HT-29 (cell line): Measurements from ENCODE around the gene ABLIM2. TPM values are rescaled to one million over a fixed set of nuclear protein-coding genes. Genes with fewer than 3 reads are reported as not detected.
A peak's percentile ranks its signal among the peaks of the same experiment; 100 is the strongest.

Experiments
- DNase-seq: peaks from one replicate; pipeline ENCODE4 v3.0.0-alpha.2; 2015; ENCODE audit warnings: low spot score
- total RNA-seq: library from RNA; depleted of rRNA; stranded (reverse); fragments of >200 nt; shearing (Covaris generic); gene quantifications from 2 replicates; pipeline ENCODE4 v1.2.3, GENCODE V29; 2014

ABLIM2 gene
- total RNA-seq, 1 experiment from 2014 or later: 0.13 TPM

DNA sequence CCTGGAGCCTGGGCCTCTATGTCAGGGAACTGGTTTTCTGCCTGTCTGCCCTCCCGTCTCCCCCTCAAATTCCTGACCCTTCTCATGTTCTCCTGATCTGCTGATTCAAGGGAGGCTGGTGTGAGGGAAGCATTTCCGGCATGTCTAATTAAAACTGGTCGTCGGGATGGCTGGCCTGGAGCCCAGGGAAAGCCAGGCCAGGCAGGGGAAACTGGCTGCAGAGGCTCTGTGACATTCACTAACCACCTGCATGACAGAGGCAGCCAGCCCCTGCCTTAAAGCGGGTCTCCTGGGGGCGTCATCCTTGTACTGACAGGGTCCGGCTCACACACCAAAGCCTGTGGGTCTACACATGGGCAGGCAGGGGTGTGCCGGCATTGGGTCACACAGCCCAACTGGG is 35.2 kb downstream of the ABLIM2 start:
- DNase-seq: no peak

DNA sequence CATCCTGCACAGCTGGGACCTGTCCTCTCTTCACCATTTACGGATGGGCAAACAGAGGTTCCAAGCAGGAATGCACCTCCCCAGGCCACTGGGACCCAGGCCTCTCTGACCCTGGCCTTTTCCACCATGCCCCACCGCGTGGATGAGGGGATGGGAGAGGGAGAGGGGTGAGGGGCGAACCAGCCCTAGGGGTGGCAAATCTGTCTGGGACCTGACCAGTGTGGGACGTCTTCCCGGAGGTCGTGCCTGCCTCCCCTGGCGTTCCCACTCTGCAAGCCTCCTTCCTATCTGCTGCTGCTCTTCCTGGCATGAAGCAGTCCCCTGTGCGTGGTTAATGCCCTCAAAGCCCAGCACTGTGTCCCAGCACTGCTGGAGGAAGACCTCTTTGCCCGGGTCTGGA is 35.9 kb downstream of the ABLIM2 start:
- DNase-seq: no peak

DNA sequence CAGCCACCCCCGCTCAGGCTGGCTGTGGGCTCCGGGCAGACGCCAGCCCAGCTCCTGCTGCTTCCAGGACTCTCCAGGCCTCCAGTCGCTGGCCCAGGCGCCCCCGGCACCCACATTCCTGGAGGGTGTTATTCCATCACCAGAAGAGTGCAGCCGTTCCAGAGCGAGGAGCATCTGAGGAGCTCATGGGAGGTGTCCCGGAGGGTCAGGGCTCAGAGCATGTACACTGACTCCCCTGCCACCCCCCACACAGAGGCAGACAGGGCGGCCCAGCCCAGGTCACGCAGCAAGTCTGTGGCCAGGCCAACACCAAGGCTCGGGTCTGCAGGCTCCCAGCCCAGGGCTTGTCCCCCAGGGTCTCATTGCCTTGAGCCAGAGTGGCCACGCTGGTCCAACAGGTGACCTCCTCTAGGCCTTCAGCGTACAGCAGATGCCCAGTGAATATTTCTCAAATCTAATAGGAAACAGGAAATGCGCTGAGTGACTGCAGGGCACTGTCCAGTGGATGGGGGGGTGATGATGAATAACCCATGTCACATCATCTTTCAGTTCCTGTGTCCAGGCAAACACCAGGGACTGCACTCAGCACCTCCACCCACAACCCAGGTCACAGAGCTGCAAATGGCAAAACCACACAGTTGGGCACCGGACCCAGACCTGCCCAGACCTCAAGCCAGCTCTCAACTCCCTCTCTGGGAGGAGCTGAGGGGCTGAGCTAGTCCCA is 37.2 kb downstream of the ABLIM2 start:
- DNase-seq: no peak

DNA sequence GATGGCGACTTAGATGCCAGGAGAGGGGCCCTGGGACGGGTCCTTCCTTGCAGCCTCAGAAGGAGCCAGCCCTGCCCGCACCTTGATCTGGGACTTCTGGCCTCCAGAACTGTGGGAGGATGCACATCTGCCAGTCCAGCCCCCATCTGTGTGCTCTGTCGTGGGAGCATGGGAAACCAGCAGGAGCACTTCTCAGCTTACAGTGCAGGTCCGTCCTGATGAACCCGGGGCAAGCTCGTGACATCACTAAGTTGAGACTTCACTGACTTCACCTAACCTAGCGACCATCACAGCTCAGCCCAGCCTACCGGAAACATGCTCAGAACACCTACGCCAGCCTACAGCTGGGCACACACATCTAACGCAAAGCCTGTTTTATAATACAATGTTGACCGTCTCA is 38.1 kb downstream of the ABLIM2 start:
- DNase-seq: no peak

DNA sequence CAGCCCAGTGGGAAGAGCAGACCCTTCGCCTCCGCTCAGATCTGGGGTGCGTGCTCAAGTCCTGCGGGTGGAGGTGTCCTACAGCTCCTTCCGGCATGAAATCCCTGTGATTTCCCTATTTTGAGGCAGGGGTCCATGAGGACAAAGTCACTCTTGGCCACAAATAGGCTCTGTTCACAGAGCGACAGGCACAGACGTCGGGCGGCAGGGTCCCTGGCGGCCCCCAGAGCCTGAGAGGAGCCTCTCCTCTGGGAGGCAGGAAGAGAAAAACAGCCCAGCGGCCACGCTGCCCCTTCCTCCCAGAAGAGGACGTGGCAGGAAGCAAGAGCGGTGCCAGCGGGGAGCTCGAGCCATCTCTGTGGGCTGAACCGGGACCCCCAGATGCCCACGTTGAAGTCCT is 38.7 kb downstream of the ABLIM2 start:
- DNase-seq: no peak

DNA sequence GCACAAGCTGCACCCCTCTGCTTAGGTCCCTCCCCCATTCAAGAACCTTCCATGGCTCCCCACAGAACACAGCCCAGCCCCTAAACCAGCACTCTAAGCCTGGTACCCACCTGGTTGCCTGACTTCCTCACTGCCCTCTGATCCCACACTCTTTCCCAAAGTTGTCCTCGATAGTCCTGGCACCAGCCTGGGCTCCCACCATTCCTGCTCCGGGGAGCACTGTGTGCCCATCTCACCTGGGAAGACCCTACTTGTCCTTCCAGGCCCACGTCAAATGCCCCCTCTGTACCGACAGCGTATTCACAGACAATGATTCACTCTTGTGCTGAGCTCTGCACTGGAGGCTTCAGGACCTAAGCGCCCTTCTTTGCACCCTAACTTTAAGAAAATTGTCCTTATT is 40.1 kb downstream of the ABLIM2 start:
- DNase-seq: no peak

DNA sequence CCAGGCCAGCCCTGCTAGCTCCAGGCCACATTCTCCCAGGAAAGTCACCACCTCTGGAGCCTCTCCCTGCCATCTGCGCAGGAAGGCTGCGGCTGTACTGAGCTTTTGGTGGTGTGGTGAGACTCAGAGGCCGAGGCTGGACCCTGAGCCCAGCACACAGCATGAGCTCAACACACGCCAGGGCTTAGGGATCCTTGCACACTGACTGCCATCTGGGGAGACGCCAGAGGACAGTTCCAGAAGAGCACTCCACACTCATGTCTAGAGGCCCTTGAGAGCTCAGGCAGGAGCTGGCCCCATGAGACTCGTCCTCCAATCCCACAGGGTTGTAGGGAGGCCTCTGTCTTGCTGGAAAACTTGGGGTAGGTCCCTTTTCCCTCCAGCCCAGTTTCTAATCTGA is 40.6 kb downstream of the ABLIM2 start:
- no peak for DNase-seq

DNA sequence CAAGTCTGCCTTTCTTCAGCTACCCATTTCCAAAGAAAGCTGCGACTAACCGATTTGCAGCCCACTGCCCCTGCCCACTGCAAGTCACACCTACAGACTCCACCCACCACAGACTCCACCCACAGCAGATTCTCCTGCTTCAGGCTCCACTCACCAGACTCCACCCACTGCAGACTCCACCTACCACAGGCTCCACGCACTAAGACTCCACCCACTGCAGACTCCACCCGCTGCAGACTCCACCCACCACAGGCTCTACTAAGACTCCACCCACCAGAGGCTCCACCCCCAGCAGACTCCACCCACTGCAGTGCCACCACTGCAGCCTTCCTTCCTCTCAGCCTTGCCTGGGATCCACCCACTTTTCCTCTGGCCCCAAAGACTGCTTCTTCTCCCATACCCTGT is 41.3 kb downstream of the ABLIM2 start:
- DNase-seq: peak; percentile 81

DNA sequence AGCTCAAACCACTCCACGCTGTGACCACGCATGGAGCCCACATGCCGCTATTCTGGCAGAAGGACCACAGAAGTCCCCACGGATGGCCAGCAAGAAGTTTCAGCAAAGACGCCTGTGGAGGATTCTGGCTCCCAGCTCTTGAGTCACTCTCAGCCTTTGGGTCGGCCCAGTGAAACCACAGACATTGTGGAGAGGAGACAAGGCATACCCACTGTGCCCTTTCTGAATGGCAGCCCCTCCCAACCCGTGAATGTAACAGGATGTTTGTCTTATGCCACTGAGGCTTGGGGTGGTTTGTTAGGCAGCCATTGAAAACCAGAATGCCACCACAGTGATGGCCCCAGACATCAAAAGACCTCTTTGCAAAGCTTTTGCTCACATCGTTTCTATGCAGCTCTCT is 42.7 kb downstream of the ABLIM2 start:
- no peak for DNase-seq

DNA sequence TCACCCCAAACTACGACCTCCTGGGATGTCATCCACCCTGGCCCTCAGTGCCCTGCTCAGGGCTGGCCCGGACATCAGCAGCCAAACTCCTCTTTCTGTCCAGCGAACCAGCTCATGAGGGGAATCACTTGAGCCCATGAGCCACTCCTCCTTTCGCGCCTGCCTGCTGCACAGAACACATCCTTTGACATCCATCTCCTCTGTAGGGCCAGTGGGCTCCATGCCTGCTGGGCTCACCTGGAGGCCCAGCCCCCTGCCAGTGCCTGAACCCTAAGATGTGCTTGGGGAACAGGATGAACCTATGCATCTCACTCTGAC is 43.5 kb downstream of the ABLIM2 start:
- DNase-seq: no peak

DNA sequence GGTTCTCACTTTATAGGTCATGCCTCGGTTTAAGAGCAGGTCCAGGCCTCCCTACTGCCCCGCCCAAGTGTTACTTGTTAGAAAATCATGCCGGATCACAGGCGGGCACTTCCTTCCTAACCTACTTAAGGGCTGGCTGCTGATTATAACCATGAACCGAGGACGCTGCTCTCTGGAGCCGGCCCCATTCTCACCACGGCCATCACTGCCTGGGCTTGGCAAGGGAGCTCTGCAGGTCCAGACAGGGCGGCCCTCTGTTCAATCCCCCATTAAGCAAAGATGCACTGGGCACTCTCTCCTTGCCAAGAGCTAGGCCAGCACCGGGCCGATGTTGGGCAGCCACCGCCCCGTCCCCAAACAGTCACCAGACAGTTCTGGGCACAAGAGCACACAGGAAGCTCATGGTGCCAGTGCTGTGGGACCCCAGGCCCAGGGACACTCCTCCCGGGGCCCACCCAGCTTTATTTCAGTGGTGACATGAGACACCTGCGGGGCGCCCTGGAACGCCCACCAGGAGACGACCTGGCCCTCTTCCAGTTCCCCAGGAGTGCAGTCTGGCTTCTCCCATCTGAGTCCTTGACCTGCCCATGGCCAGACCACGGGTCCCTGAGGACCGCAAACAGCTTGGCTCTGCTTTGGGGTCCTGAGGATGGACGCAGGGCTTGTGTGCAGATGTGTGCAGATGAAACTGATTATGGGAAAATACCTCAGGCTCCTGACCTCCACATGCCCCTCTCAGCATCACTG is 44.0 kb downstream of the ABLIM2 start:
- DNase-seq: peak; percentile 7

DNA sequence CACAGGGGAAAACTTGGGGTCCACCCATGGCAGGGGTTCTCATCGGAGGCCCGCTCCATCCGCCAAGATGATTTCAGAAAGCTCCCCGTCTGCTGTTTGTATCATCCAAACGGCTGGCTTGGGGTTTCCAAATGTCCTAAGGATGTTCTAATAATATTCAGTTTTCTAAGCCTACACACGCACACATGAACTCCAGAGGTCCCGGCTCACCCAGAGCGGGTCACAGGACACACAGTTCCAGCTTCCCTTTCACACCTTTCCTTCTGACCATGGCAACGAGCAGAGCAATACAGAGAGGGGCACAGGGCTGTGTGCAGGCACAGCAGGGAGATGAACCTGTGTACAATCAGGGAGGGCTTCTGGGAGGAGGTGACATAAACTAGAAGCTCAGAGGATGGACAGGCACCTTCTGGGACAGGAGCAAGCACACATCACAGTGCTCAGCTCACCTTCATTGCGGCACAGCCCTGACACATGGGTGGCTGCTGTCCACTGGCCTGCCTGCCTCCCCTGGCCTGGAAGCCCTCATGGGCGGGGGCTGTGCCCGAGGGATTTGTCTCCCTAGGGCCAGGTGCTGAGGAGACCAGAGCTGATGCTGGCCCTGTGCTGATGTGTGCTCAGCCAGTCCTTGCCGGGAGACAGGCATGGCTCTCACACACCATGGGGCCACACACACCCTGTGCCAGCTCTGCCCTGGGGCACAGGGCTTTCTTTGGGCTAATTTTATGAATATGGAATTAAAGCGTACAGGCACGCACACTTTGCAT is 44.8 kb downstream of the ABLIM2 start:
- DNase-seq: peak; percentile 20

DNA sequence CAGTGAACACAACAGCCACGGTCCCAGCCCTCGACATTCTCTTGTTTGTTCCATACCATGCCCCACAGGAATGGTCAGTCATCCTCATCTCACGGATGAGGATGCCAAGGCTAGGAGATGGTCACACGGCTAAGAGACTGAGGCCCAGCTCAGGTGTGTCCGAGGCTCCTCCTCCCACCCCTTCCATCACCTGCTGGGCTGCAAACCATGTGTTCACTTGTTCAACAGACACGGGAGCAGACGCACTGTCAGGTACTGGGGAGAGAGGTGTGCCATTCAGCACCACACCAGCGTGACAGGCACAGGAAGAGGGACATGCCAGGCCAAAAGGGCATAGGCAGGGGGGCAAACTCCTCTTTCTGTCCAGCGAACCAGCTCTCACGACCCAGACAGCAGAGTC is 45.9 kb downstream of the ABLIM2 start:
- no peak for DNase-seq

DNA sequence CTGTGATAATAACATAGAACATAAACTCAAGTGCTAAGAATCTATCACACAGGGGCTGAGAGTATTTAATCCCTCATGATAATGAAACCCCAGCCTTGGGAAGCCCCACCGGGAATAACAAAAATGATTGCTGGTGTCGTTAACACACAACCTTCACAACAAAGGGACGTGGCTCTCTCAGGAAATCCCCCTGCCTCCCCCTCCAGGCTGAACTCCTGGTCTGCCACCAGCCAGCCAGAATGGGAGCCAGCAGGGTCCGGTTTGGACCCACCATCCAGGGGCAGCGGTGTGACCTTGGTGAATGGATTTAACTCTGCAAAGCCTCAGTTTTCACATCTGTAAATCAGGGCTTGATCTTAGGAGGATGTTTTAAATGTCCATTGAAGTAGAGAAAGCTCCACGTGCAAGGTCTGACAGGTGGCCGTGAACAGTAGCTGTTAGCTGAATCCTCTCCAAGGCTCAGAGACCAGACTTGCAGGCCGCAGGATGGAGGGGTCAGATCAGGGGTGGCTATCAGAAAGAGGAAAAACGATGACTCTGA is 46.5 kb downstream of the ABLIM2 start:
- DNase-seq: no peak

DNA sequence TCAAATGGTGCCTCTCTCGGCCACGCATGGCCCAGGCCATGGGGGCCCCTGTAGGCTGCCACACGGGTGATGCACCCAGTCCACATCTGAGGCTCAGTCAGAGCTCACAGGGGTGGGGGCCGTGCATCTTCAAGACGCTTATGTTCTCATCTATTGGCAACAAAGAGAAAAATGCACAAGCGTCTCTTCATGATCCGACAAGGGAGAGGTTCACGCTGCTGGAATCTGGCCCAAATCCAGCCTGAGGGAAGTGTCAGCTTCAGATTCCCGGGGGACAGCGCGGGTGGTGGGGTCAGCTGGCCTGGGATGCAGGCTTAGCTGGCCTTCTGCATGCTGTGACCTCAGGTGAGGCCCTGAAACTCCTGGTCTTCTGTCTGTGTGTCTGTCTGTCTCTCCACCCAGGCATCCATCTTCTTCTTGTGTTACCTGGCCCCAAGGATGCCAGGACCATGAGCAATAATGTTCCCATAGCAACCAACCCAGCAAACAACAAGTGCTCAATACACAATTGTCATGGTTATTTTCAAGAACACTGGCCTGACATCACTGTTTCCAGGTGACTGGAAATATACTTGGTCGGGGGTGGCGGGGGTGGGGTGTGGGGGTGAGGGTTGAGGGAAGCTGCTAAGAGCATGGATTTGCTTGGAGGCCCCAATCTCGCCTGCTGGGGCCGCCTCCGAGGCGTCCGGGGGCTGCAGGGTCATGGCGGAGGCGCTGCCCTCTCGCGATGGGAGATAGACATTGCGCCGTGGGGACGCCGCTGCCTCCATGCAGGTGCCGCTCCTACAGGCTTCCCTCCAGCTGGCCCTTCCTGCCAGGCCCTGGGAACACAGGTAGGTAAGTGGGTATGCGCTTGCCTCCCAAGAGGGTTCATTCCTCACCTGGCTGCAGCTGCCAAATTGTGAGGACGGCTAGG is 48.3 kb downstream of the ABLIM2 start:
- DNase-seq: peak; percentile 48

DNA sequence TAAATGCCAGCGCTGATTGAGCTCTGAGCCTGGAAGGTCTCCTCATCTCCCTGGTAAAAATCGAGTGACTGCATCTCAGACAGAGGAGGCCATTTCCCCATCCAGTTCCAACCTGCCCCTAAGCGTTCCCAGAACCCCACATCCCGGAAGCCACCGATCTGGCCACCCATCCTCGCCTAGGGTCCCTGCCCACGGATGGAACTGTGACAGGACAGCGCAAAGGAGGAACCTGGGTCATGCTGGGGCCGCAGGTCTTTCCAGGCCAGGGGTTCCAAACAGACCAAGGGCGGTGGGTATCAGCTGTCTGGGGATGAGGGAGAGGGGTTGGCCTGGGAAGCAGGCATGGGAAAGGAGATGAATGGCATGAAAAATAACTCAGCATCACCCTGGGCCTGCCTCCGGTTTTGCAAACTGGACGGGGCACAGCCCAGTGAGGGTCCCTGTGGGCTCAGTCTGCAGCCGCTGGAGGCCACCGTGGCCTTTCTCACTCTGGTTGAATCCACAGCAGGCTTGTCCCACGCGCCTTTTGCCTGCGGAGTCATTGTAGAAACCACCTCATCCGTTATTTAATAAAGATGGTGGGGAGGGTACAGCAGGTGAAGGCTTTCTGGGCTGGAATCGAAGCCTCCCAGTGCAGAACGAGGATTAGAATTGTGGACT is 49.1 kb downstream of the ABLIM2 start:
- DNase-seq: no peak

DNA sequence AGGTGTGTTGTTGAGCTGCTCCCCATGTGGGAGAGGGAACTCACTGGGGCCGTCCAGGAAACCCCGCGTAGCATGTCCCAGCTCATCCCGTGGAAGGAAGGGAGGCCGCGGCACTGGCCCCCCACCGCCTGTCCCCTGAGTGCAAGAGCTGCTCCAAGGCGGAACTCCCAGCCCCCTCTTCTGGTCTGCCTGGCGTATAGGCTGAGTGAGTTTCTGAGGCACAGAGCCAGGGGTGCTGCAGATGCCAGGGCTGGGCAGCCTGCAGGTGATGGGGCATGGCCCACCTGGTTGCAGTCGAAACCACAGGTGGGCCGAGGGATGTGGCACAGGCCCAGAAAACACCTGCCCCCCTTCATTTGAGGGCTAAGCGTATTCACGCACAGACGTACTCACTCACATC is 49.6 kb downstream of the ABLIM2 start:
- DNase-seq: no peak

DNA sequence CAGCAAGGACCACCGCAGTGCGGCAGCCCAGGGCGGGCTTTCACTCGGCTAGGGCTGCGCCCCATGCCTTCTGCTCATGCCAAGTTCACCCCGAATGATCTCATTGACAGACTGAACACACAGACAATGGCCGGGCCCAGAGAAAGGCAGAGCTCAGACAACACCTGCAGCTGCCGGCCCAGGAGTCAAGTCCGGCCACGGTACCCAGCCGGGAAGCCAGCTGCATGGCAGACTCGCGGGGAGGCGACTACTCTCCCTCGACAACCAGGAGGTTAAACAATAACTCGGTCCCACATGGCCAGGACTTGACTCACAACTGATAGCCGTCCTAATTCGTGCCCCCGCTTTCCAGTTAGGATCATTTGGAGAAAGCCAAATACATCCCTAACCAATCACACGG is 50.4 kb downstream of the ABLIM2 start:
- no peak for DNase-seq

DNA sequence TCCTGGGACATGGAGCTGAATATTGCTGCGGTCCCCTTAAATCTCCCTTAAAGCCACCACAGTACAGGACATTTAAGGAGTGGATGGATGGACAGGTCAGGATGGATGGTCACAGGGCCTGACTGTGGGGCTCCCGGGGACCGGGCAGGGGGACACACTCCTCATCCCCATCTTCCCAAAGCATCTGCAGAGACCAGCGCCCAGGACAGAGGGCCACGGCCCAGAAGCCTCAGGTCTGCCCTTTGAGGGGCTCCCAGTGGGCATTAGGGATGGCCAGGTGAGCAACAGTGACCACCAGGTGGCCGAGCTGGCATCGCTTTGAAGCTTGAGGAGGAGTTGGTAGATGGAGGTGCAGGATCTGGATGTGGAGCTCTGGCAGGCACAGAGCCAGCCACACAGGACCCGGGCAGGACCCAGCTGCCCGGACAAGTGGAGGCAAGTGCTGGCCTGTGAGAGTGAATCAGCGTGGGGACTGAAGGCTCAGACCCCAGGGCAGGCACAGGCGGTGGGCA is 51.4 kb downstream of the ABLIM2 start:
- DNase-seq: no peak

DNA sequence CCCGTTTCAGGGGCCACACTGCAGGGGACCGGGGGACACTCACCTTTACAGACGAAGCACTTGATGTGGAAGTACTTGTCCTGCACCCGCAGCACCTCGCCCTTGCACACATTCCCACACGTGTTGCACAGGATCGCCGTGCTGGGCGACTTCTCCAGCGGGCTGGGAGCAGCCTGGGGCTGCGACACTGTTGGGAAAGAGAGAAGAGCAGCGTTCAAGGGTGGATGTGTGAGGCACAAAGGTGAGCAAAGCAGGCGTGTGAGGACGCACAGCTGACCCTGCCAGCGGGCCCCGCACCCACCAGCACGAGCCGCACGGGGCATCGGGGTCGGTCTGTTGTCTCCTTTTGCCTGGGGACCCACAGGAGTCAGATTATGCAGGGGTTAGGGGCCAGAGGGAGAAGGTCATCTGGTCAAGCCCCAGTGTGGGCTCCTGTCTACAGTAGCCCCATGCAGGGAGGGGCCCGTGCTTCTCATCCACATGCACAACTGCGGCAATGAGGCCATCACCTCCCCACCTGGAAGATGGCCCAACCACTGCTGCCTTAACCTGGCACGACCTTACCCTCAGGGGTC is 52.1 kb downstream of the ABLIM2 start:
- DNase-seq: no peak
